ENCODE data around the gene RBBP8NL. TPM values are rescaled to one million over a fixed set of nuclear protein-coding genes. Genes with fewer than 3 reads are reported as not detected.

The RBBP8NL gene
- total and polyA plus RNA-seq, 4 donors = 0.21 to 1.3 (median 1.1) TPM

DNA sequence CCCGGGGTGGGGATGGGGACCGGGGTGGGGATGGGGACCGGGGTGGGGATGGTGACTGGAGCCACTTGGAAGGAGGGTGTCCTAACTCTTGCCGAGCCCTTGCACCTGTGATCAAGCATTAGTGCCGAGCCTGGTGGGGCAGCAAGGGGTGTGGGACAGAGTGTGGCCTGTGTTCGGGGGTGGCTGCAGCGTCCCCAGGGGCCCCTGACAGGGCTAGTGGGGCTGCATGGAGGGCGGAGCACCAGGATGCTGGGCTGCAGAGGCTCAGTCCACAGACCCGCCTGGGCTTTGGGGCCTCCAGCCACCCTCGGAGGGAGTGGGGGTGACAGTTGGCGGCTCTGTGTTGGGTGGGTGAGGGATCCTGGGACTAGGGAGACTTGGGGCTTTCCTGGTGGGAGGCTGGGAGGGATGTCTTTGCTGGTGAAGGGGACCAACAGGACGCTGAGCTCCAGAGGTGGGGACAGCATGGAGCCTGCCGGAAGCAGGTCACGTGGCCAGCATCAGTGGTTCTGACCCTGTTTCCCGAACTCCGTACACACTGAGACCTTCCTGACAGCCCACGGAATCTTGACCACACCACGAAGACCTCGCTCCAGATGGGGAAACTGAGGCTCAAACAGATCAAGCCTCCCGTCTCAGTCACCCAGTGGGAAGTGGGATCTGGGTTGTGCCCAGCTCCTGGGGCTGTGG, 4.6 kb downstream of the RBBP8NL start:
- no peak for ATAC-seq (ENCODE audit: insufficient read depth, low FRiP score)
- no peaks in the 10 kb centered on the region for H3K9me3 ChIP-seq (ENCODE audit: control insufficient read depth in 4 of 4, insufficient read depth in 3 of 4, low read length in 3 of 4)
- peaks cover 0 to 19% (median 0%) of the 10 kb centered on the region in 5 donors for H3K4me1 ChIP-seq (ENCODE audit: control insufficient read depth in 5 of 5, insufficient read depth in 5 of 5, low read length in 5 of 5)
- H3K27me3 ChIP-seq (ENCODE audit: control insufficient read depth in 3 of 3, insufficient read depth in 3 of 3, low read length in 2 of 3) = no peaks in the 10 kb centered on the region
- H3K9ac ChIP-seq (ENCODE audit: insufficient read depth in 1 of 2, low read length in 2 of 2) = no peak overlapping the region
- DNase-seq = no peak
- H3K36me3 ChIP-seq (ENCODE audit: control insufficient read depth in 4 of 4, insufficient read depth in 4 of 4, low read length in 4 of 4) = no peaks in the 10 kb centered on the region
- TF ChIP-seq, protein P1, sequence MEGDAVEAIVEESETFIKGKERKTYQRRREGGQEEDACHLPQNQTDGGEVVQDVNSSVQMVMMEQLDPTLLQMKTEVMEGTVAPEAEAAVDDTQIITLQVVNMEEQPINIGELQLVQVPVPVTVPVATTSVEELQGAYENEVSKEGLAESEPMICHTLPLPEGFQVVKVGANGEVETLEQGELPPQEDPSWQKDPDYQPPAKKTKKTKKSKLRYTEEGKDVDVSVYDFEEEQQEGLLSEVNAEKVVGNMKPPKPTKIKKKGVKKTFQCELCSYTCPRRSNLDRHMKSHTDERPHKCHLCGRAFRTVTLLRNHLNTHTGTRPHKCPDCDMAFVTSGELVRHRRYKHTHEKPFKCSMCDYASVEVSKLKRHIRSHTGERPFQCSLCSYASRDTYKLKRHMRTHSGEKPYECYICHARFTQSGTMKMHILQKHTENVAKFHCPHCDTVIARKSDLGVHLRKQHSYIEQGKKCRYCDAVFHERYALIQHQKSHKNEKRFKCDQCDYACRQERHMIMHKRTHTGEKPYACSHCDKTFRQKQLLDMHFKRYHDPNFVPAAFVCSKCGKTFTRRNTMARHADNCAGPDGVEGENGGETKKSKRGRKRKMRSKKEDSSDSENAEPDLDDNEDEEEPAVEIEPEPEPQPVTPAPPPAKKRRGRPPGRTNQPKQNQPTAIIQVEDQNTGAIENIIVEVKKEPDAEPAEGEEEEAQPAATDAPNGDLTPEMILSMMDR (IDR thresholded peaks at IDR 0.05; ENCODE audit: control extremely low read depth, extremely low read depth) = no peak
- H3K27ac ChIP-seq (ENCODE audit: low read depth in 1 of 2, low read length in 1 of 2) = no peak overlapping the region
- H3K4me3 ChIP-seq = no peak overlapping the region
- WGBS, 2 donors = 84% methylated on average over 19 to 20 of the region's 20 CpGs

DNA sequence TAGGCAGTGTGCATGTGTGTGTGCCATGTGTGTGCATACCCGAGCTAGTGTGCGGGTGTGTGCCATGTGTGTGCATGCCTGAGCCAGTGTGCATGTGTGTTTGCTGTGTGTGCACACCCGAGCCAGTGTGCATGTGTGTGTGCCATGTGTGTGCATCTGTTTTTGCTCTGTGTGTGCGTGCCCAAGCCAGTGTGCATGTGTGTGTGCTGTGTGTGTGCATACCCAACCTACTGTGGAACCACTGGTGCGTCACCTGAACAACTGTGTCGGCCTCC, 5.7 kb downstream of the RBBP8NL start:
- Histone ChIP-seq H3K9me3 (ENCODE audit: control insufficient read depth in 4 of 4, insufficient read depth in 3 of 4, low read length in 3 of 4) (no peaks in the 10 kb centered on the region), H3K4me1 (ENCODE audit: control insufficient read depth in 5 of 5, insufficient read depth in 5 of 5, low read length in 5 of 5) (peaks cover 0 to 19% (median 0%) of the 10 kb centered on the region in 5 donors), H3K4me3 (no peak overlapping the region), H3K27me3 (ENCODE audit: control insufficient read depth in 3 of 3, insufficient read depth in 3 of 3, low read length in 2 of 3) (no peaks in the 10 kb centered on the region), H3K9ac (ENCODE audit: insufficient read depth in 1 of 2, low read length in 2 of 2) (no peak overlapping the region), H3K36me3 (ENCODE audit: control insufficient read depth in 4 of 4, insufficient read depth in 4 of 4, low read length in 4 of 4) (no peaks in the 10 kb centered on the region), H3K27ac (ENCODE audit: low read depth in 1 of 2, low read length in 1 of 2) (no peak overlapping the region)
- TF ChIP-seq, protein P1 (IDR thresholded peaks at IDR 0.05; ENCODE audit: control extremely low read depth, extremely low read depth) = no peak
- 88 to 91% methylated on average over 6 of the region's 6 CpGs for WGBS, 2 donors
- no peak for DNase-seq
- no peak for ATAC-seq (ENCODE audit: insufficient read depth, low FRiP score)

DNA sequence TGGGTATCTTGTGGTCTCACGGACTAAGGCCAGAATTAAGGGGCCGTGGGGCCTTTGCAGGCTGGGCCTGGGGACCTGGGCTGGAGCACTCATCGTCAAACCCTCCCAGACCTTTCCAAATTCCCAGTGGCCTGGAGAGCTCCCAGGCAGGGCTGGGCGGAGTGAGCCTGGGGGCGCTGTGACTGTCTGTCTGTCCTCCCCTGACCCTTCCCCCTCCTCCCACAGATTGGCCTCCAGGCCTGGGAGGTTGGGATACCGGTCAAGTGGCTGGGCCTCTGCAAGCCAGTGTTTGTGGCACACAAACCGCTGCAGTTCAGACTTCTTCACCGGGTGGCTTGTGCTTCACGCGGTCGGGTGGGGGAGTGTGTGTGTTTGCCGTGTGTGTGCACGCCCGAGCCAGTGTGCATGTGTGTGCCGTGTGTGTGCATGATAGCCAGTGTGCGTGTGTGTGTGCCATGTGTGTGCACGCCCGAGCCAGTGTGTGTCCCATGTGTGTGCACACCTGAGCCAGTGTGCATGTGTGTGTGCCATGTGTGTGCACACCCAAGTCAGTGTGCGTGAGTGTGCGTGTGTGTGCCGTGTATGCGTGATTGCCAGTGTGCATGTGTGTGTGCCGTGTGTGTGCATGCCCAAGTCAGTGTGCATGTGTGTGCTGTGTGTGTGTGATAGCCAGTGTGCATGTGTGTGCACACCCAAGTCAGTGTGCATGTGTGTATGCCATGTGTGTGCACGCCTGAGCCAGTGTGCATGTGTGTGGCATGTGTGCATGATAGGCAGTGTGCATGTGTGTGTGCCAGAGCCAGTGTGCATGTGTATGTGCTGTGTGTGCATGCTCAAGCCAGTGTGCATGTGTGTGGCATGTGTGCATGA, 6.3 kb downstream of the RBBP8NL start:
- Histone ChIP-seq H3K36me3 (ENCODE audit: control insufficient read depth in 4 of 4, insufficient read depth in 4 of 4, low read length in 4 of 4) (no peaks in the 10 kb centered on the region), H3K27ac (ENCODE audit: low read depth in 1 of 2, low read length in 1 of 2) (no peak overlapping the region), H3K4me3 (no peak overlapping the region), H3K9ac (ENCODE audit: insufficient read depth in 1 of 2, low read length in 2 of 2) (no peak overlapping the region), H3K9me3 (ENCODE audit: control insufficient read depth in 4 of 4, insufficient read depth in 3 of 4, low read length in 3 of 4) (no peaks in the 10 kb centered on the region), H3K4me1 (ENCODE audit: control insufficient read depth in 5 of 5, insufficient read depth in 5 of 5, low read length in 5 of 5) (peaks cover 0 to 19% (median 0%) of the 10 kb centered on the region in 5 donors), H3K27me3 (ENCODE audit: control insufficient read depth in 3 of 3, insufficient read depth in 3 of 3, low read length in 2 of 3) (no peaks in the 10 kb centered on the region)
- 88 to 93% methylated on average over 24 of the region's 24 CpGs for WGBS, 2 donors
- DNase-seq (no peak), ATAC-seq (ENCODE audit: insufficient read depth, low FRiP score) (no peak)
- TF ChIP-seq, protein P1 (IDR thresholded peaks at IDR 0.05; ENCODE audit: control extremely low read depth, extremely low read depth) = no peak

Measured in lung (tissue), 12 donors.